K562 (cell line): Measurements from ENCODE around the gene GTPBP1. TPM values are rescaled to one million over a fixed set of nuclear protein-coding genes. Genes with fewer than 3 reads are reported as not detected.
A peak's percentile ranks its signal among the peaks of the same experiment; 100 is the strongest.

Source experiments
- E2F3 ChIP-seq: fragments of 250-450 bp; sonication (Bioruptor Pico); IDR thresholded peaks from 2 replicates; pipeline ENCODE4 v1.4.0; 2020; ENCODE audit warnings: mild to moderate bottlenecking
- ESRRB ChIP-seq: fragments of 250-450 bp; sonication (Bioruptor Pico); IDR thresholded peaks from 2 replicates; pipeline ENCODE4 v1.5.0; 2020; ENCODE audit warnings: mild to moderate bottlenecking, moderate library complexity, borderline replicate concordance
- GATA2 ChIP-seq: sonication (generic); formaldehyde crosslinking; IDR thresholded peaks from 2 replicates; pipeline ENCODE4 v1.4.0; 2020; ENCODE audit warnings: mild to moderate bottlenecking, missing genetic modification reagents
- HDGF ChIP-seq: fragments of 450-650 bp; IDR thresholded peaks from 2 replicates; pipeline ENCODE4 v1.6.1; 2016
- HIVEP1 ChIP-seq: fragments of 250-450 bp; sonication (Bioruptor Pico); IDR thresholded peaks from 2 replicates; pipeline ENCODE4 v1.4.0; 2020; ENCODE audit warnings: mild to moderate bottlenecking
- KHSRP ChIP-seq: fragments of 450-650 bp; IDR thresholded peaks from 2 replicates; pipeline ENCODE4 v1.6.1; 2017
- RBM22 ChIP-seq: fragments of 200-400 bp; formaldehyde crosslinking; IDR thresholded peaks from 2 replicates; pipeline ENCODE4 v1.6.1; 2018; ENCODE audit warnings: low read length, low read depth; ENCODE audit not compliant: poor library complexity, severe bottlenecking
- SMAD3 ChIP-seq: fragments of 450-650 bp; formaldehyde crosslinking; conservative IDR thresholded peaks from 2 replicates; pipeline ENCODE4 v1.4.0; 2020; ENCODE audit warnings: mild to moderate bottlenecking
- TBP ChIP-seq: optimal IDR thresholded peaks from 2 replicates; pipeline ENCODE3; 2011; ENCODE audit warnings: low read depth, low read length, improper control_type of control experiment
- ZC3H8 ChIP-seq: fragments of 450-650 bp; IDR thresholded peaks from 2 replicates; pipeline ENCODE4 v1.6.1; 2017
- ZNF212 ChIP-seq: fragments of 450-650 bp; formaldehyde crosslinking; IDR thresholded peaks from 2 replicates; pipeline ENCODE4 v1.4.0; 2020; ENCODE audit warnings: mild to moderate bottlenecking
- ZNF3 ChIP-seq: fragments of 250-450 bp; sonication (Bioruptor Pico); IDR thresholded peaks from 2 replicates; pipeline ENCODE4 v1.5.0; 2021; ENCODE audit warnings: mild to moderate bottlenecking, moderate library complexity
- ZNF76 ChIP-seq: fragments of 250-450 bp; sonication (Bioruptor Pico); IDR thresholded peaks from 2 replicates; pipeline ENCODE4 v1.4.0; 2020; ENCODE audit warnings: mild to moderate bottlenecking, moderate library complexity, borderline replicate concordance
- polyA plus RNA-seq, 8 experiments: library from polyadenylated mRNA; depleted of rRNA in 4 of 8; stranded (reverse) in 5 of 8; unstranded in 3 of 8; fragments of >200 nt; fragmentation: Nextera tagmentation in 2 of 8; fragmentation: Illumina TruSeq in 1 of 8; extraction: Ambion mirVana in 2 of 8; extraction: Trizol in 1 of 8; gene quantifications; 2 replicates each; pipeline versions ENCODE4 v1.2.1 to v1.2.3, GENCODE V29; 2011 to 2014; ENCODE audit warnings: inconsistent platforms in 1 of 8, missing spikeins in 1 of 8
- total RNA-seq, 7 experiments: library from RNA; depleted of rRNA in 6 of 7; stranded (reverse); fragments of >200 nt in 6 of 7; fragmentation: Illumina TruSeq in 2 of 7; extraction: Trizol in 2 of 7; gene quantifications; 2 replicates each; pipeline versions ENCODE4 v1.2.1 to v1.2.3, GENCODE V29; 2011 to 2021; ENCODE audit warnings: low replicate concordance in 1 of 7
- TF ChIP-seq, protein P1 (sequence below): sonication (generic); formaldehyde crosslinking; IDR thresholded peaks from 2 replicates; pipeline ENCODE4 v1.5.0; 2020; ENCODE audit warnings: missing genetic modification reagents
- TF ChIP-seq, protein P2 (sequence below): fragments of 450-650 bp; IDR thresholded peaks from 2 replicates; pipeline ENCODE4 v1.6.1; 2017; ENCODE audit warnings: antibody characterized with exemption
- TF ChIP-seq, protein P3 (sequence below): sonication (generic); formaldehyde crosslinking; IDR thresholded peaks from 2 replicates; pipeline ENCODE4 v1.8.1; 2023; ENCODE audit warnings: missing genetic modification reagents, mild to moderate bottlenecking, borderline replicate concordance
- TF ChIP-seq, protein P4 (sequence below): fragments of 450-650 bp; formaldehyde crosslinking; IDR thresholded peaks from 2 replicates; pipeline ENCODE4 v1.4.0; 2020; ENCODE audit warnings: mild to moderate bottlenecking, mixed read lengths
- TF ChIP-seq, protein P5 (sequence below): fragments of 250-450 bp; sonication (Bioruptor Pico); IDR thresholded peaks from 2 replicates; pipeline ENCODE4 v1.8.0; 2022; ENCODE audit warnings: inconsistent platforms, mild to moderate bottlenecking, moderate library complexity, borderline replicate concordance

Gene GTPBP1
- total and polyA plus RNA-seq, 9 of the 15 experiments (the other 6 are each of a cell fraction or from before 2014, with no cell fraction given) = 0.83 to 53.2 (median 23.3) TPM

DNA sequence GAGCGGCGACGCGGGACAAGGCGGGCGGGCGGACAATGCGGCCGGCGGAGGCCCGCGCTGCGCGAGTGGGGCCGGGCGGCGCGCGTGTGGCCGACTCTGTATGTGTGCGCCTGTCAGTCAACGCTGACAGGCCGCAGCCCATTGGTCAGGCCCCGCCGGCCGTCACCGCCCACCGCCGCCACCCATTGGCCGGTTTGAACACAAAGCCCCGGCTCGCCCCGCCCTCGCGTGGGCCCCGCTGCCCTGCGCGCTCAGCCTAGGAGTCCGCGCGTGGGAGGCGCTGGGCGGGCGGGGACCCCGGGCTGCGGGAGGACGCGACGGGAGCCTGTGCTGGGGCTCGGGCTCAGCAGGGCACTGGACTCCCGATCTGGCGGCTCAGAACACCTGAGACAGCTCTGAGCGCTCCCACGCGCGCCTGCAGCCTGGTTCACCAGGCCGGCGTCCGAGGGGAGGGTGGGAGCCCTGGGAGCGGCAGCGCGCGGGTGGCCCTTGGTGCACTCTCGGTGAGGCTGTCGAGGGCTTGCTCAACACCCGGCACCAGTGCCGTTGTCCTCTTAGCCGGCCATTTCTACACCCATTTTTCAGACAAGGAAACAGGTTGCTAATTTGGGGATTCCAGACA is 50.3 kb downstream of the GTPBP1 start, which contains the start of gene SUN2 (continued):
- TF ChIP-seq, protein P1, sequence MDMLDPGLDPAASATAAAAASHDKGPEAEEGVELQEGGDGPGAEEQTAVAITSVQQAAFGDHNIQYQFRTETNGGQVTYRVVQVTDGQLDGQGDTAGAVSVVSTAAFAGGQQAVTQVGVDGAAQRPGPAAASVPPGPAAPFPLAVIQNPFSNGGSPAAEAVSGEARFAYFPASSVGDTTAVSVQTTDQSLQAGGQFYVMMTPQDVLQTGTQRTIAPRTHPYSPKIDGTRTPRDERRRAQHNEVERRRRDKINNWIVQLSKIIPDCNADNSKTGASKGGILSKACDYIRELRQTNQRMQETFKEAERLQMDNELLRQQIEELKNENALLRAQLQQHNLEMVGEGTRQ (CRISPR knock-in tag) = no peak
- TF ChIP-seq SMAD3 (CRISPR knock-in tag) (no peak), TBP (peak; percentile 45), ESRRB (CRISPR knock-in tag) (no peak), ZC3H8 (no peak), ZNF212 (no peak), E2F3 (CRISPR knock-in tag) (no peak), ZNF3 (no peak), RBM22 (peak; percentile 62), HDGF (no peak), ZNF76 (CRISPR knock-in tag) (no peak), HIVEP1 (CRISPR knock-in tag) (no peak), GATA2 (CRISPR knock-in tag) (no peak), KHSRP (no peak)
- TF ChIP-seq, protein P2, sequence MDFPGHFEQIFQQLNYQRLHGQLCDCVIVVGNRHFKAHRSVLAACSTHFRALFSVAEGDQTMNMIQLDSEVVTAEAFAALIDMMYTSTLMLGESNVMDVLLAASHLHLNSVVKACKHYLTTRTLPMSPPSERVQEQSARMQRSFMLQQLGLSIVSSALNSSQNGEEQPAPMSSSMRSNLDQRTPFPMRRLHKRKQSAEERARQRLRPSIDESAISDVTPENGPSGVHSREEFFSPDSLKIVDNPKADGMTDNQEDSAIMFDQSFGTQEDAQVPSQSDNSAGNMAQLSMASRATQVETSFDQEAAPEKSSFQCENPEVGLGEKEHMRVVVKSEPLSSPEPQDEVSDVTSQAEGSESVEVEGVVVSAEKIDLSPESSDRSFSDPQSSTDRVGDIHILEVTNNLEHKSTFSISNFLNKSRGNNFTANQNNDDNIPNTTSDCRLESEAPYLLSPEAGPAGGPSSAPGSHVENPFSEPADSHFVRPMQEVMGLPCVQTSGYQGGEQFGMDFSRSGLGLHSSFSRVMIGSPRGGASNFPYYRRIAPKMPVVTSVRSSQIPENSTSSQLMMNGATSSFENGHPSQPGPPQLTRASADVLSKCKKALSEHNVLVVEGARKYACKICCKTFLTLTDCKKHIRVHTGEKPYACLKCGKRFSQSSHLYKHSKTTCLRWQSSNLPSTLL = peak; percentile 90
- TF ChIP-seq, protein P3, sequence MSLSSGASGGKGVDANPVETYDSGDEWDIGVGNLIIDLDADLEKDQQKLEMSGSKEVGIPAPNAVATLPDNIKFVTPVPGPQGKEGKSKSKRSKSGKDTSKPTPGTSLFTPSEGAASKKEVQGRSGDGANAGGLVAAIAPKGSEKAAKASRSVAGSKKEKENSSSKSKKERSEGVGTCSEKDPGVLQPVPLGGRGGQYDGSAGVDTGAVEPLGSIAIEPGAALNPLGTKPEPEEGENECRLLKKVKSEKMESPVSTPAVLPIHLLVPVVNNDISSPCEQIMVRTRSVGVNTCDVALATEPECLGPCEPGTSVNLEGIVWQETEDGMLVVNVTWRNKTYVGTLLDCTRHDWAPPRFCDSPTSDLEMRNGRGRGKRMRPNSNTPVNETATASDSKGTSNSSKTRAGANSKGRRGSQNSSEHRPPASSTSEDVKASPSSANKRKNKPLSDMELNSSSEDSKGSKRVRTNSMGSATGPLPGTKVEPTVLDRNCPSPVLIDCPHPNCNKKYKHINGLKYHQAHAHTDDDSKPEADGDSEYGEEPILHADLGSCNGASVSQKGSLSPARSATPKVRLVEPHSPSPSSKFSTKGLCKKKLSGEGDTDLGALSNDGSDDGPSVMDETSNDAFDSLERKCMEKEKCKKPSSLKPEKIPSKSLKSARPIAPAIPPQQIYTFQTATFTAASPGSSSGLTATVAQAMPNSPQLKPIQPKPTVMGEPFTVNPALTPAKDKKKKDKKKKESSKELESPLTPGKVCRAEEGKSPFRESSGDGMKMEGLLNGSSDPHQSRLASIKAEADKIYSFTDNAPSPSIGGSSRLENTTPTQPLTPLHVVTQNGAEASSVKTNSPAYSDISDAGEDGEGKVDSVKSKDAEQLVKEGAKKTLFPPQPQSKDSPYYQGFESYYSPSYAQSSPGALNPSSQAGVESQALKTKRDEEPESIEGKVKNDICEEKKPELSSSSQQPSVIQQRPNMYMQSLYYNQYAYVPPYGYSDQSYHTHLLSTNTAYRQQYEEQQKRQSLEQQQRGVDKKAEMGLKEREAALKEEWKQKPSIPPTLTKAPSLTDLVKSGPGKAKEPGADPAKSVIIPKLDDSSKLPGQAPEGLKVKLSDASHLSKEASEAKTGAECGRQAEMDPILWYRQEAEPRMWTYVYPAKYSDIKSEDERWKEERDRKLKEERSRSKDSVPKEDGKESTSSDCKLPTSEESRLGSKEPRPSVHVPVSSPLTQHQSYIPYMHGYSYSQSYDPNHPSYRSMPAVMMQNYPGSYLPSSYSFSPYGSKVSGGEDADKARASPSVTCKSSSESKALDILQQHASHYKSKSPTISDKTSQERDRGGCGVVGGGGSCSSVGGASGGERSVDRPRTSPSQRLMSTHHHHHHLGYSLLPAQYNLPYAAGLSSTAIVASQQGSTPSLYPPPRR (CRISPR knock-in tag) = no peak
- TF ChIP-seq, protein P4, sequence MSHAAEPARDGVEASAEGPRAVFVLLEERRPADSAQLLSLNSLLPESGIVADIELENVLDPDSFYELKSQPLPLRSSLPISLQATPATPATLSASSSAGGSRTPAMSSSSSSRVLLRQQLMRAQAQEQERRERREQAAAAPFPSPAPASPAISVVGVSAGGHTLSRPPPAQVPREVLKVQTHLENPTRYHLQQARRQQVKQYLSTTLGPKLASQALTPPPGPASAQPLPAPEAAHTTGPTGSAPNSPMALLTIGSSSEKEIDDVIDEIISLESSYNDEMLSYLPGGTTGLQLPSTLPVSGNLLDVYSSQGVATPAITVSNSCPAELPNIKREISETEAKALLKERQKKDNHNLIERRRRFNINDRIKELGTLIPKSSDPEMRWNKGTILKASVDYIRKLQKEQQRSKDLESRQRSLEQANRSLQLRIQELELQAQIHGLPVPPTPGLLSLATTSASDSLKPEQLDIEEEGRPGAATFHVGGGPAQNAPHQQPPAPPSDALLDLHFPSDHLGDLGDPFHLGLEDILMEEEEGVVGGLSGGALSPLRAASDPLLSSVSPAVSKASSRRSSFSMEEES (CRISPR knock-in tag) = no peak
- TF ChIP-seq, protein P5, sequence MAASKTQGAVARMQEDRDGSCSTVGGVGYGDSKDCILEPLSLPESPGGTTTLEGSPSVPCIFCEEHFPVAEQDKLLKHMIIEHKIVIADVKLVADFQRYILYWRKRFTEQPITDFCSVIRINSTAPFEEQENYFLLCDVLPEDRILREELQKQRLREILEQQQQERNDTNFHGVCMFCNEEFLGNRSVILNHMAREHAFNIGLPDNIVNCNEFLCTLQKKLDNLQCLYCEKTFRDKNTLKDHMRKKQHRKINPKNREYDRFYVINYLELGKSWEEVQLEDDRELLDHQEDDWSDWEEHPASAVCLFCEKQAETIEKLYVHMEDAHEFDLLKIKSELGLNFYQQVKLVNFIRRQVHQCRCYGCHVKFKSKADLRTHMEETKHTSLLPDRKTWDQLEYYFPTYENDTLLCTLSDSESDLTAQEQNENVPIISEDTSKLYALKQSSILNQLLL (CRISPR knock-in tag) = no peak
